GM18508 (cell line): ENCODE results near the gene IL17RD.
"Not testable (repeated sequence)": the region's sequence is repeated elsewhere in the genome, so short reads cannot be mapped to it uniquely, and the experiment has no call there.

Experiments used
- ATAC-seq: cut with Tn5 transposase; IDR thresholded peaks from one replicate; pipeline ENCODE4 v1.9.1; 2021; ENCODE audit warnings: moderate number of reproducible peaks; ENCODE audit not compliant: insufficient read depth, unreplicated experiment

Gene IL17RD

GRCh38 chr3:57098418-57099310 lies 66.5 kb downstream of the IL17RD start:
- no peak for ATAC-seq

GRCh38 chr3:57097536-57097935 lies 67.6 kb downstream of the IL17RD start:
- ATAC-seq: no peak

GRCh38 chr3:57095363-57095762 lies 69.8 kb downstream of the IL17RD start:
- no peak for ATAC-seq

GRCh38 chr3:57094575-57094974 lies 70.6 kb downstream of the IL17RD start:
- ATAC-seq: no peak

GRCh38 chr3:57093971-57094535 lies 71.1 kb downstream of the IL17RD start:
- no peak for ATAC-seq

GRCh38 chr3:57093489-57093888 lies 71.7 kb downstream of the IL17RD start:
- no peak for ATAC-seq

GRCh38 chr3:57091521-57092273 lies 73.5 kb downstream of the IL17RD start:
- no peak for ATAC-seq

- no peak for ATAC-seq
Observed at GRCh38 chr3:57089043-57089442, 76.1 kb downstream of the IL17RD start.

- ATAC-seq: no peak
Observed at GRCh38 chr3:57088503-57088902, 76.7 kb downstream of the IL17RD start.

- no peak for ATAC-seq
Observed at GRCh38 chr3:57087361-57088092, 77.6 kb downstream of the IL17RD start.

- no peak for ATAC-seq
Observed at GRCh38 chr3:57086201-57086600, 79.0 kb downstream of the IL17RD start.

GRCh38 chr3:57085211-57085610 lies 79.9 kb downstream of the IL17RD start:
- no peak for ATAC-seq

- ATAC-seq: not testable (repeated sequence)
Observed at GRCh38 chr3:57083266-57083995, 81.7 kb downstream of the IL17RD start.

GRCh38 chr3:57082481-57082880 lies 82.7 kb downstream of the IL17RD start:
- ATAC-seq: no peak

- ATAC-seq: no peak
Observed at GRCh38 chr3:57081173-57081572, 84.0 kb downstream of the IL17RD start.

- ATAC-seq: no peak
Observed at GRCh38 chr3:57080171-57080570, 85.0 kb downstream of the IL17RD start.

- ATAC-seq: no peak
Observed at GRCh38 chr3:57079474-57079831, 85.7 kb downstream of the IL17RD start.

- no peak for ATAC-seq
Observed at GRCh38 chr3:57078635-57079473, 86.3 kb downstream of the IL17RD start.

GRCh38 chr3:57078344-57078634 lies 86.9 kb downstream of the IL17RD start:
- ATAC-seq: no peak
